K562 (cell line): ENCODE data around the gene JAG2. TPM values are rescaled to one million over a fixed set of nuclear protein-coding genes. Genes with fewer than 3 reads are reported as not detected.

Experiments
- ATAC-seq: fragments of 200-7000 bp; cut with Tn5 transposase; 3 replicates; pipeline ENCODE4 v1.9.1; 2020; ENCODE audit warnings: moderate library complexity
- BruUV-seq: library from RNA; stranded (reverse); fragments of 400-500 nt; replicated peaks from 2 replicates; lab custom pipeline; 2021; lab: Mats Ljungman, UMichigan
- CTCF ChIA-PET: fragments of 300-600 bp; formaldehyde crosslinking; extraction: SDS; loops from one replicate; lab custom pipeline; 2021; ENCODE audit warnings: low intra/inter-chr PET ratio; lab: Yijun Ruan, JAX
- POLR2A ChIA-PET: fragments of 300-600, 350-650 bp; sonication (Branson Sonifier 250); formaldehyde crosslinking; extraction: SDS; loops from one replicate; lab custom pipeline; 2021; ENCODE audit warnings: antibody characterized with exemption, inconsistent platforms; lab: Yijun Ruan, JAX
- DNase-seq, 4 experiments: peaks; one replicate each; pipeline versions ENCODE4 v3.0.0 to v3.0.0-alpha.2; 2011 to 2018; ENCODE audit warnings: low spot score in 3 of 4, mixed read lengths in 3 of 4; ENCODE audit errors: extremely low read depth in 1 of 4
- FAIRE-seq: peaks from 2 replicates; lab custom pipeline; 2011; peaks lifted over from hg19 to GRCh38; lab: Jason Lieb, UNC
- H2AFZ ChIP-seq: 2 replicates; pipeline ENCODE4 v1.6.0; 2011; ENCODE audit warnings: low read depth, low read length, control low read depth, inconsistent platforms
- H3K27ac ChIP-seq: fragments of 200-600 bp; 3 replicates; pipeline ENCODE4 v1.8.0; 2011; ENCODE audit warnings: low read depth, mild to moderate bottlenecking, control low read depth, inconsistent platforms, low read length, moderate library complexity, mixed read lengths; ENCODE audit errors: extremely low read depth
- H3K27me3 ChIP-seq, 2 experiments: fragments of 300-600 bp in 1 of 2; 2 replicates in 1 of 2; 3 replicates in 1 of 2; pipeline versions ENCODE4 v1.6.0 to v1.8.0; 2011; ENCODE audit warnings: inconsistent platforms in 2 of 2, low read length in 2 of 2, mild to moderate bottlenecking in 1 of 2, mixed read lengths in 1 of 2, moderate library complexity in 1 of 2; ENCODE audit not compliant: control insufficient read depth in 2 of 2, insufficient read depth in 2 of 2
- H3K36me3 ChIP-seq: fragments of 300-600 bp; 3 replicates; pipeline ENCODE4 v1.8.0; 2011; ENCODE audit warnings: mild to moderate bottlenecking, low read length, inconsistent platforms; ENCODE audit not compliant: control insufficient read depth, insufficient read depth
- H3K4me1 ChIP-seq, 2 experiments: fragments of 200-600 bp in 1 of 2; replicated peaks in 1 of 2; 2 replicates in 1 of 2; 3 replicates in 1 of 2; pipeline versions ENCODE4 v1.5.1 to v1.8.0; 2011; ENCODE audit warnings: inconsistent platforms in 2 of 2, low read length in 2 of 2, mild to moderate bottlenecking in 1 of 2, mixed read lengths in 1 of 2, moderate library complexity in 1 of 2; ENCODE audit not compliant: control insufficient read depth in 2 of 2, insufficient read depth in 2 of 2
- H3K4me2 ChIP-seq: 2 replicates; pipeline ENCODE4 v1.6.1; 2011; ENCODE audit warnings: low read length, control low read depth, inconsistent platforms, mixed read lengths; ENCODE audit not compliant: insufficient read depth
- H3K4me3 ChIP-seq: fragments of 200-600 bp; sonication (generic), shearing (Covaris generic); 2 replicates; pipeline ENCODE4 v1.5.1; 2016; ENCODE audit warnings: control low read depth, inconsistent platforms
- H3K79me2 ChIP-seq: fragments of 200-600 bp; 3 replicates; pipeline ENCODE4 v1.8.0; 2011; ENCODE audit warnings: low read length, inconsistent platforms; ENCODE audit not compliant: control insufficient read depth, insufficient read depth
- H3K9ac ChIP-seq, 2 experiments: 2 replicates each; pipeline versions ENCODE4 v1.6.0 to v1.6.1; 2011; ENCODE audit warnings: low read depth in 2 of 2, low read length in 2 of 2, control low read depth in 1 of 2, inconsistent platforms in 1 of 2, mild to moderate bottlenecking in 1 of 2, mixed read lengths in 1 of 2; ENCODE audit not compliant: insufficient read depth in 1 of 2
- H3K9me1 ChIP-seq: one replicate; pipeline ENCODE4 v1.6.0; 2011; ENCODE audit warnings: inconsistent platforms, mild to moderate bottlenecking, low read length, moderate library complexity; ENCODE audit not compliant: control insufficient read depth, insufficient read depth
- H3K9me3 ChIP-seq: replicated peaks from 2 replicates; pipeline ENCODE4 v1.5.1; 2011; ENCODE audit warnings: low read depth, low read length, inconsistent platforms; ENCODE audit not compliant: control insufficient read depth, insufficient read depth
- H4K20me1 ChIP-seq: replicated peaks from 2 replicates; pipeline ENCODE4 v1.6.1; 2011; ENCODE audit warnings: low read length, inconsistent platforms, mixed read lengths; ENCODE audit not compliant: control insufficient read depth, insufficient read depth
- ATF2 ChIP-seq: sonication (generic); formaldehyde crosslinking; IDR thresholded peaks from 2 replicates; pipeline ENCODE4 v1.8.1; 2022; ENCODE audit warnings: missing genetic modification reagents
- ETS1 ChIP-seq: conservative IDR thresholded peaks from 2 replicates; pipeline ENCODE4 v1.6.1; 2011; ENCODE audit warnings: low read depth, mild to moderate bottlenecking, low read length; ENCODE audit not compliant: control insufficient read depth
- ETS2 ChIP-seq: IDR thresholded peaks from 2 replicates; pipeline ENCODE4 v1.6.1; 2016; ENCODE audit warnings: borderline replicate concordance, missing genetic modification characterization, mild to moderate bottlenecking, moderate library complexity, missing compliant biosample characterization; ENCODE audit not compliant: poor library complexity, severe bottlenecking
- IRF9 ChIP-seq: fragments of 450-650 bp; IDR thresholded peaks from 2 replicates; pipeline ENCODE4 v1.6.1; 2016; ENCODE audit warnings: missing biosample characterization, missing genetic modification characterization
- KLF6 ChIP-seq: fragments of 250-450 bp; sonication (Bioruptor Pico); IDR thresholded peaks from 2 replicates; pipeline ENCODE4 v1.4.0; 2020; ENCODE audit warnings: mild to moderate bottlenecking, moderate library complexity, borderline replicate concordance
- MTF1 ChIP-seq: fragments of 250-450 bp; sonication (Bioruptor Pico); IDR thresholded peaks from 2 replicates; pipeline ENCODE4 v1.9.0; 2021; ENCODE audit warnings: moderate library complexity, mild to moderate bottlenecking, inconsistent platforms, borderline replicate concordance
- SMARCA4 ChIP-seq: fragments of 450-650 bp; IDR thresholded peaks from 2 replicates; pipeline ENCODE4 v1.6.1; 2016
- SNRNP70 ChIP-seq: fragments of 200-400 bp; formaldehyde crosslinking; optimal IDR thresholded peaks from 2 replicates; pipeline ENCODE3; 2017; ENCODE audit warnings: low read depth, low read length
- ZNF133 ChIP-seq: fragments of 250-450 bp; sonication (Bioruptor Pico); IDR thresholded peaks from 2 replicates; pipeline ENCODE4 v1.4.0; 2020; ENCODE audit warnings: mild to moderate bottlenecking
- ZNF507 ChIP-seq: conservative IDR thresholded peaks from 2 replicates; pipeline ENCODE4 v1.6.1; 2017; ENCODE audit warnings: missing genetic modification characterization, missing compliant biosample characterization
- WGBS: fragments of 100-300 bp; shearing (Covaris generic); methylation state at CpG from one replicate; pipeline ENCODE4 v1.1.6; 2016; ENCODE audit warnings: low coverage, mixed read lengths; ENCODE audit not compliant: insufficient coverage; ENCODE audit errors: missing lambda C conversion rate; 5-methylcytosine and 5-hydroxymethylcytosine counted together
- in situ Hi-C: fragments of 300-500 bp; cut with MboI; formaldehyde crosslinking; loops from 4 replicates; pipeline ENCODE4 v1.15.0; 2018; ENCODE audit warnings: inconsistent platforms, mixed read lengths
- intact Hi-C: fragments of 100-400 bp; cut with micrococcal nuclease; formaldehyde crosslinking; loops from 2 replicates; pipeline ENCODE4 v1.14.2; 2022
- polyA plus RNA-seq, 8 experiments: library from polyadenylated mRNA; depleted of rRNA in 4 of 8; stranded (reverse) in 5 of 8; unstranded in 3 of 8; fragments of >200 nt; fragmentation: Nextera tagmentation in 2 of 8; fragmentation: Illumina TruSeq in 1 of 8; extraction: Ambion mirVana in 2 of 8; extraction: Trizol in 1 of 8; gene quantifications; 2 replicates each; pipeline versions ENCODE4 v1.2.1 to v1.2.3, GENCODE V29; 2011 to 2014; ENCODE audit warnings: inconsistent platforms in 1 of 8, missing spikeins in 1 of 8
- total RNA-seq, 7 experiments: library from RNA; depleted of rRNA in 6 of 7; stranded (reverse); fragments of >200 nt in 6 of 7; fragmentation: Illumina TruSeq in 2 of 7; extraction: Trizol in 2 of 7; gene quantifications; 2 replicates each; pipeline versions ENCODE4 v1.2.1 to v1.2.3, GENCODE V29; 2011 to 2021; ENCODE audit warnings: low replicate concordance in 1 of 7

Gene JAG2
- total and polyA plus RNA-seq, 9 of the 15 experiments (the other 6 are each of a cell fraction or from before 2014, with no cell fraction given), result 0.25 to 48.4 (median 8.6) TPM

- no peaks in the 10 kb centered on the region for H4K20me1 ChIP-seq
- H3K9me3 ChIP-seq, result no peaks in the 10 kb centered on the region
- H3K4me1 ChIP-seq, result no peaks in the 10 kb centered on the region
- no peak overlapping the region for H3K4me2 ChIP-seq
- POLR2A ChIA-PET, result interaction anchor here (1.0 to 1.2 kb wide), 2 partner anchors 9 to 39 kb away, joined by 4 read pairs; no protein-coding TSS in a partner anchor
- H3K4me3 ChIP-seq, result no peak overlapping the region
- no peak for ATAC-seq
- H2AFZ ChIP-seq, result no peak overlapping the region
- WGBS, result 2% methylated on average over 19 of the region's 22 CpGs
- CTCF ChIA-PET, result no interaction called here
- H3K9me1 ChIP-seq, result no peaks in the 10 kb centered on the region
- in situ Hi-C loops, result no loop called here
- no peaks in the 10 kb centered on the region for H3K79me2 ChIP-seq
- H3K9ac ChIP-seq, result no peak overlapping the region
- peaks cover 11 to 46% of the 10 kb centered on the region in 2 experiments; a peak in 4 of 5 replicates for H3K27me3 ChIP-seq
- DNase-seq, result no peak
- no TSS peak for BruUV-seq
- H3K36me3 ChIP-seq, result no peaks in the 10 kb centered on the region
- H3K27ac ChIP-seq, result no peak overlapping the region
- intact Hi-C loops, result no loop called here
- no peak for FAIRE-seq
- TF ChIP-seq ZNF133 (CRISPR knock-in tag) (no peak), ATF2 (CRISPR knock-in tag) (no peak), KLF6 (CRISPR knock-in tag) (no peak), ETS2 (tag) (no peak), MTF1 (no peak), SNRNP70 (no peak), SMARCA4 (no peak), IRF9 (tag) (no peak), ETS1 (no peak), ZNF507 (no peak)
Observed at GRCh38 chr14:105126126-105126980, 42.2 kb downstream of the JAG2 start.
